HG03108 (cell line): ENCODE measurements around the gene TTLL1.

Experiments used
- ATAC-seq: cut with Tn5 transposase; IDR thresholded peaks from one replicate; pipeline ENCODE4 v1.9.1; 2021; ENCODE audit warnings: moderate library complexity; ENCODE audit not compliant: unreplicated experiment

The TTLL1 gene

DNA sequence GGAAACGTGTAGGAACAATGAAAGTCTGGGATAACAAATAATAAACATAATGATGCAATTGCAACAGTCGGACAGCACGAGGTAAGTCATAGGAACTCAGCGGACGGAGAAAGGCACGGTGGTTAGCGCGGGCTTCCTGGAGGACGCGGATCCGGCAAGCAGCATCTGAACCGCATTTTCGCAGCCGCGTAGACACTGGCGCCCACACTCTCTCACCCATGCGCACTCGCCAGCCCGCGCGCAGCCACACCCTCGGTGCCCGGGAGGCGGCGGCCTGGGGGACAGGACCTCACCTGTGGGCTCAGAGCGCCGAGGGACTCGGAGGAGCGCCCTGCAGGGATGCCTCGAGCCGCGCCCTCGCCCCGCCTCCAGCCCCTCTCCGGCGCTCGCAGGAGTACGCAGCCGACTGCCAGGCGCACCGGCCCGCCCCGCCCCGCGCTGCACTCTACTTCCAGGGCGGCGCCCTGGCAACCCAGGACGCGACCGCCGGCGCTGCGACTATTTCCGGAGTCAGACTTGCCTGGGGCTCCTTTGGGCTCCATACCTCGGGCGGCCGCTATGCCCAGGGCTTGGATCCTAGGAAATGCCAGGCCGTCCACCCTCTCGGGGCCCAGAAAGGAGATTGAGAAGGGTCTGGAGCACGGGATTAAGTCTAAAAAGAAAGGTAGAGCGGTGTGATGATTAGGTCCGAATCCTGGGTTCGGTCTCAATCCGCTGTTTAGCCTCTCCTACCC, at the start of gene TTLL1:
Gene TTLL1, minus strand, starts transcription at position 408 of the 734 bp plus-strand sequence. CDS start 13,805 bp downstream, outside the sequence.
- peak; percentile 74 for ATAC-seq

DNA sequence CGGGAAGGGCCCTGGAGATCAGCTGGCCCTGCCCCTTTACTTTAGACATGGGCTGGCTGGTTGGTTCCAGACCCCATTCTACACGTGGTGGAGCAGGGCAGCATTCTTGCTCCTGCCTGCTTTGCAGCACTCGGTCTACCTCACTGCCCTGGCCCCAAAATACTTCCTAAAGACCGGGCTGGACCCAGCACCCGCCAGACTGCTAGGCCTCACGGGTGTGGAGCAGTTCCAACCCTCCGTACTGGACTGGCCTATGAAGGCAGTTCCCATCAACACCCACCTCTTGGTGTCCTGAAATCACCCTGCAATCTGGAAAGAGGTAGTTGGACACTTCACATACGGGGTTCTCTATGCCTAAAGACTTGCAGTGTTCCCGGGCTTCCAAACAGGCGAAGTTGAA, 47.6 kb upstream of the TTLL1 start:
- no peak for ATAC-seq

- no peak for ATAC-seq
These were observed 47.1 kb upstream of the TTLL1 start for GRCh38 chr22:43136255-43136654.

GRCh38 chr22:43135565-43135964, 46.4 kb upstream of the TTLL1 start:
- no peak for ATAC-seq

- ATAC-seq = no peak
These were observed 45.4 kb upstream of the TTLL1 start for GRCh38 chr22:43134553-43134952.

- no peak for ATAC-seq
These were observed 44.2 kb upstream of the TTLL1 start for GRCh38 chr22:43133401-43133800.

GRCh38 chr22:43131773-43132501, 42.7 kb upstream of the TTLL1 start:
- no peak for ATAC-seq

DNA sequence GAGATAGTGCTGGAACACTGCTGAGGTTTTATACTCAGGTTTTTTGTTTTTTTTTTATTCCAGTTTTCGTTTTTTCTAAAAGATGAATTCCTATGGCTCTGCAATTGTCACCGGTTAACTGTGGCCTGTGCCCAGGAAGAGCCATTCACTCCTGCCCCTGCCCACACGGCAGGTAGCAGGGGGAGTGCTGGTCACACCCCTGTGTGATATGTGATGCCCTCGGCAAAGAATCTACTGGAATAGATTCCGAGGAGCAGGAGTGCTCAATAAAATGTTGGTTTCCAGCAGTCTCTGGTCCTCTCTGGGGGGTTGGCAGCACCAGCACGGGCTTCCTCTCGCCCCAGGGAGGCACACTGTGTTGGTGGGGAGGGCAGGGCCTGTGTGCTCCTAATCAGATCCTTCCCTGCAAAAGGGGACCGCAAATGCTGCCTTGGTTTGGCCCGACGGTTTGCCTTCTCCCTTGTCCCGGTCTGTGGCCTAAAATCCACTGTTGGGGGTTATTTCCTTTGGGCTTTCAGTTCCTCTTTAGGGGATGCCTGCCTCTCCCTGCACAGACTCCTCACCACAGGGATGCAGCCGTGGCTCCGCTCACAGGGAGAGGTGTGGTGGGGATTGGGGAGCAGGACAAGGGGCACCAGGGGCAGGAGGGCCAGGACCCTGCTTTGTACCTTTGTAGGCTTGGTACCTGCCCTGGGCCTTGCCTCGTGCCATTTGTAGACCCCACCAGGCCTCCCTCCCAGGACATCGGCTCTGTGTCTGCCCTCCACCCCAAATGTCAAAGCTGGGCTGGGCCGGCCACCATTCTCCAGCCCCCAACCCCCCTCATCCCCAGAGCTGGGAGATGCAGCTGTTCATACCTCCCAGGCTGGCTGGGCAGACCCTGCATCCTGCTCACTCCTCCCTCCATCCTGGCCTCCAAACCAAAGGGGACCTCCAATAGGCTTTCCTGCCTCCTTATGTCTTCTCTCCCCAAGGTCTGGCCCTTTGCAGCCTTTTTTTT, 40.5 kb upstream of the TTLL1 start:
- ATAC-seq = no peak

DNA sequence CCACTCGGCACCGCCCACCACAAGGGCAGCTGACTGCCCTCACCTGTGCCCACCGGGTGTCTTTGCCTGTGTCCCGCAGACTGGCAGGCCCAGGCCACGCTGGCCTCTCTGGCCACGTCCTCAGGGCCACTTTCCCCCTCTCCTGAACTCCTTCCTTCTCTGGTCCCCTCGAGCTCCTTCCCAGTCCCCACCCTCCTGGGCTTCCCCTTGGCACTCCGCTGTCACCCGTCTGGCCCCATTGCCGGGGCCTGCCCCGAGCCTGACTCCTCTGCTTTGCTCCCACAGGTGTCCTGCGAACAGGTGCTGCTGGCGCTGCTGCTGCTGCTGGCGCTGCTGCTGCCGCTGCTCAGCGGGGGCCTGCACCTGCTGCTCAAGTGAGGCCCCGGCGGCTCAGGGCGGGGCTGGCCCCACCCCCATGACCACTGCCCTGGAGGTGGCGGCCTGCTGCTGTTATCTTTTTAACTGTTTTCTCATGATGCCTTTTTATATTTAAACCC, 39.8 kb upstream of the TTLL1 start:
- ATAC-seq = no peak

DNA sequence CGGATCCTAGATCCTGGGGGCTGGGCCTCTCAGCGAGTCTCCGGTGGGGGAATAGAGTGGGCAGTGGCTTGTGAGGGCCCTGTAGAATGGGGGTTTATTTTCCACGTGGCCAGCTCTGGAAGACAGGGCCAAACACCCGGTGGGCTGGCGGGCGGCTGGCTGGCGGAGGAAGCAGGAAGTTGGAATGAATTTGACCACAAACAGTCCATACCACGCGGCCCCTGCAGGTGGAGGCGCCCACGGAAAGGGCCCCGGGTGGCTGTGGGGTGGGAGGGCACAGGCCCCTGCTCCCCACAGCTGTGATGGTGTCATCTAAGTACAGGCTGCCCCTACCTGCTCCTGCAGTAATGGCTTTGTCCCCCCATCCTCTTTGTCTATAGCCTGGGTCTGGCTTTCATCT, 38.9 kb upstream of the TTLL1 start:
- no peak for ATAC-seq

DNA sequence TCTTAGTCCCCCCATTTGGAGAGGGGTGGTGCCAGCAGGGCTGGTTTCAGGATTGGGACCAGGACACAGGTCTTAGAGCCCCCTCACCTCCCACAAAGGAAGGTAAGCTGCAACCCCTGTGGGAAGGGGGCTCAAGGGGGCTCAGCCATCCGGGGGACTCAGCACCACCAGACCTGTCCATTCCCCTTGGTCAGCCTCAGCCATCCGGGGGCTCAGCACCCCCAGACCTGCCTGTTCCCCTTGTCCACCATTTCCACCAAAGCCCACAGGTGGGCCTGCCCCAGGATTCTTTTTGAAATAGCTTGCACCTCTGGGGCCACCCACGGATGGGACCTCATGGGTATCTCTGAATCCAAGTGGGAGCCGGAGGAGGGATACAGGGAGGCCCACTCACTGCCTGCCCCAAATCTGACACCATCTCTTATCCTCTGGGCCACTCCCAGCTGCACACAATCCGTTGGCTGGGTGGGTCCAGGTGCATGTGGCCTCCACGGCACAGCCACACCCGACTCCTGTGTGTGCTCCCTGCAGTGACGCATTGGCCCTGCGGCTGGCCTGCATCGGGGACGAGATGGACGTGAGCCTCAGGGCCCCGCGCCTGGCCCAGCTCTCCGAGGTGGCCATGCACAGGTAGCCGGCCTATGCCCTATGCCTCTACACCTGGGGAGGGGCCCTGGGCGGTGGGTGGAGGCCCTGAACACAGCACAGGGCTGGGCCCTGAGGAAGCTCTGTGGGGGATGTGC, 38.1 kb upstream of the TTLL1 start:
- no peak for ATAC-seq

DNA sequence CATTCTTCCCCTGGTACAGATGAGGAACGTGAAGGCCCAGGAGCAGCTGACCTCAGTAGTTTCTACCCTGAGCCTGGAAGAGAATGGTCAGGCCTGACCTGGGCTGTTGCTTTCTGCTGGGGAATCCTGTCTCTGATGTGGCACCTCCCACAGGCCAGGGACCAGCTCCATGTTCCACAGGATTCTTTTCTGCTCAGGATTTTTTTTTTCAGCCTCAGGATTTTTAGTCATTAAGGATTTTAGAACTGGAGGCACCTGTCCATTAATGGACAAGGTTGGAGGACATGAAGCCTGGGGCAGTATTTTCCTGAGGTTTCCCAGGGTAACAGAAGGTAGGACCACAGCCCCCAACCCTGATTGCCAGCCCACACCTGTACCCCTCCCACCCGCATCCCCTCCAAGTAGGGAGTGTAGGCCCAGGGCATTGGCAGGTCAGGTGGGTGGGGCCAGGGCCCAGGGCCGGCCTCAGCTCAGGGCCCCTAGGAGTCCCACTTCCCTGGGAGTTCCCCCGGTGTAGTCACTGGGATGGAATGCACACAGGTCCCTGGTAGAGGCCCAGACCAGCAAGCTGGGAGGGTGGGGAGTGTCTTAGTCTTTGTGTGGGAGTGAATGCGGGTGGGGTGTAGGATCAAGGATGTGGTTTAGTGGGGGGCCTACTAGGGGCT, 37.4 kb upstream of the TTLL1 start:
- ATAC-seq = no peak

GRCh38 chr22:43118953-43119458, 29.8 kb upstream of the TTLL1 start:
- ATAC-seq = no peak

DNA sequence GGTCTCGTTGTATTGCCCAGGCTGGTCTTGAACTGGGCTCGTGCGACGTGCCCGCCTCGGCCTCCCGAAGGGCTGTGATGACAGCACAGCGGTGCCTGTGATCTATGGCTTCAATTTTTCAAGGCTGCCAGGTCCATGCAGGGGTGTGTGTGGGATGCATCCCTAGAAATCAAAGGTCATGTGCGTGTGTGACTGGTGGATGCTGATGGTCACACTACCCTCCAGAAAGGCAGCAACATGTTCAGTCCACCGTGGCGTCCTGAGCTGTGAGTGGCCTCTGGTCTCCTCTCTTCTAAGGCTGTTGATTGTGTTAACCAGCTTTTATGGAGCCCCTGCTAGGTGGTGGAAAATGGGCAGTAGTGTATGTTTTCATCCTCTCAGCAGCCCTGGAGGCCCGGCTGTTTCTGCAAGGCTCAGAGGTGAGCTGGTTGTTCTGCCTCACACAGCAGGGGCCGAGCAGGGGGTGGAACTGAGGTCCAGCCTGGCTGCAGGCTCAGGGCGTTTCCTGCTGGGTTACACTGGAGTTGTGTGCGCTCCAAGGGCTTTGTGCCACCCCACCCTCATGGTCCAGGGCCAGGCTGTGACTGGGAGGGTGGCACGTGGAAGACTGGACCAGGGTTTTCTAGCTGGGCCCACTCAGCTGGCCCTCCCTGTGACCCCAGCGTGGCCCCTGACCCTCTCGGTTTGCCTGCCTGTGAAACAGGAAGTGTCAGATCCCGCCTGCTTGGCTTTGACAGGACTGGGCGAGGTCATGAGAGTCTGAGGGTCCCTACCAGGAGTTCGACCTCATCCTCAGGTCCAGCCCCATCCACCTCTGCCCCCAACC, 29.0 kb upstream of the TTLL1 start:
- ATAC-seq = no peak

GRCh38 chr22:43116932-43117331, 27.7 kb upstream of the TTLL1 start:
- ATAC-seq = no peak

- ATAC-seq = no peak
These were observed 25.8 kb upstream of the TTLL1 start for GRCh38 chr22:43114958-43115357.

DNA sequence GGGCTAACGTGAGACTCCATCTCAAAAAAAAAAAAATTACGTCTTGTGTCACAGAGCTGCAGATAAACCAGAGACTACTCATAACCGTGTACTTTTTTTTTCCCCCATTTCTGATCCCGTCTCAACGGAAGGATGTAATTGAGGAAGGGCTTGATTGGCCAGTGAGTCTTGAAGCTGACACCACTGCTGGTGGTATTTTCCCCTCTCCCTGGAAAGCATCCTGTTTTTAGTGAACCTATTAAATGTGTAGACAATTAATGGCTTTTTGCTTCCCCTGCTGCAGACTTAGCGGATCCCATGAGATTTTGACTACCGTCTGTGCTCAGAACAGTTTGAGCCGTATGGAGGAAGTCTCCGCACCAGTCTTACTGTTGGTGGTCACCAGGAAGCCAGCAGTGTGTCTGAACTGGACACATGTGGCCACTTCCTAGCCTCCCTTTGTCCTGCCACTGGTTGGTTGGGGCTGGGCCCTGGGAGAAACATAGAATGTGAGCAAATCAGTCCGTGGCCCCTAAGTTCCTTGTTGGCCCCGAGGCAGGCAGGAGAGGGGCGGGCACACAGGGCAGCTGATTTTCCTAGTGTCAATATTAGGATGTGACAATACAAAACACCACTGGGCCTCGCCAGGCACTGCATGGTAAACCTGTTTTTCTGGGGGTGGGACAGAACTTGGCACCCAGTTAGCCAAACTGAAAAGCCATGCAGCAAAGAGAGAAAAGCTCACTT, 24.5 kb upstream of the TTLL1 start:
- no peak for ATAC-seq
